ENCODE results near the gene POU2AF3. TPM values are rescaled to one million over a fixed set of nuclear protein-coding genes. Genes with fewer than 3 reads are reported as not detected.

Gene POU2AF3
- total RNA-seq, 1 experiment from 2014 or later = not detected

- CTCF ChIA-PET = no interaction called here
- H3K9me3 Mint-ChIP-seq (ENCODE audit: unreplicated experiment) = no peaks in the 10 kb centered on the region
- intact Hi-C loops (cut with micrococcal nuclease) = no loop called here
- BruUV-seq (replicated peaks) = no TSS peak
- POLR2A ChIA-PET = interaction anchor here (0.7 kb wide), 1 partner anchor 56 kb away, joined by 3 read pairs; no protein-coding TSS in a partner anchor
- peaks cover 61% of the 10 kb centered on the region for H3K27me3 Mint-ChIP-seq (ENCODE audit: insufficient read depth, unreplicated experiment)
- no peaks in the 10 kb centered on the region for H3K36me3 Mint-ChIP-seq (ENCODE audit: insufficient read depth, unreplicated experiment)
- H3K4me3 Mint-ChIP-seq (ENCODE audit: unreplicated experiment) = no peak overlapping the region
- H3K27ac Mint-ChIP-seq (ENCODE audit: low read depth, unreplicated experiment) = no peak overlapping the region
- H3K4me1 Mint-ChIP-seq (ENCODE audit: insufficient read depth, unreplicated experiment) = peaks cover 5% of the 10 kb centered on the region
- no peak for TF ChIP-seq CTCF (IDR thresholded peaks at IDR 0.05; ENCODE audit: unreplicated experiment)
- no peak for DNase-seq (ENCODE audit: unreplicated experiment)
These were observed 6.9 kb downstream of the POU2AF3 start for GRCh38 chr11:111305162-111305802.

- no peak for TF ChIP-seq CTCF (IDR thresholded peaks at IDR 0.05; ENCODE audit: unreplicated experiment)
- BruUV-seq (replicated peaks) = no TSS peak
- H3K27ac Mint-ChIP-seq (ENCODE audit: low read depth, unreplicated experiment) = no peak overlapping the region
- no peaks in the 10 kb centered on the region for H3K36me3 Mint-ChIP-seq (ENCODE audit: insufficient read depth, unreplicated experiment)
- H3K9me3 Mint-ChIP-seq (ENCODE audit: unreplicated experiment) = no peaks in the 10 kb centered on the region
- CTCF ChIA-PET = interaction anchor here (0.8 kb wide), 1 partner anchor 57 kb away, joined by 4 read pairs; no protein-coding TSS in a partner anchor
- POLR2A ChIA-PET = interaction anchor here (0.7 kb wide), 1 partner anchor 56 kb away, joined by 3 read pairs; no protein-coding TSS in a partner anchor
- peaks cover 10% of the 10 kb centered on the region for H3K4me1 Mint-ChIP-seq (ENCODE audit: insufficient read depth, unreplicated experiment)
- DNase-seq (ENCODE audit: unreplicated experiment) = no peak
- H3K4me3 Mint-ChIP-seq (ENCODE audit: unreplicated experiment) = no peak overlapping the region
- H3K27me3 Mint-ChIP-seq (ENCODE audit: insufficient read depth, unreplicated experiment) = peaks cover 61% of the 10 kb centered on the region
- intact Hi-C loops (cut with micrococcal nuclease) = no loop called here
These were observed 7.5 kb downstream of the POU2AF3 start for GRCh38 chr11:111305876-111306275.

- Mint-ChIP-seq H3K9me3 (ENCODE audit: unreplicated experiment) (no peaks in the 10 kb centered on the region), H3K27me3 (ENCODE audit: insufficient read depth, unreplicated experiment) (peaks cover 59% of the 10 kb centered on the region), H3K4me1 (ENCODE audit: insufficient read depth, unreplicated experiment) (peaks cover 10% of the 10 kb centered on the region), H3K36me3 (ENCODE audit: insufficient read depth, unreplicated experiment) (no peaks in the 10 kb centered on the region), H3K27ac (ENCODE audit: low read depth, unreplicated experiment) (no peak overlapping the region), H3K4me3 (ENCODE audit: unreplicated experiment) (no peak overlapping the region)
- CTCF ChIA-PET = interaction anchor here (0.8 kb wide), 1 partner anchor 56 kb away, joined by 4 read pairs; no protein-coding TSS in a partner anchor
- intact Hi-C loops (cut with micrococcal nuclease) = no loop called here
- TF ChIP-seq CTCF (IDR thresholded peaks at IDR 0.05; ENCODE audit: unreplicated experiment) = no peak
- no peak for DNase-seq (ENCODE audit: unreplicated experiment)
- no TSS peak for BruUV-seq (replicated peaks)
- POLR2A ChIA-PET = no interaction called here
These were observed 8.0 kb downstream of the POU2AF3 start for GRCh38 chr11:111306321-111306720.

GRCh38 chr11:111307472-111308108 is 9.2 kb downstream of the POU2AF3 start:
- Mint-ChIP-seq H3K27me3 (ENCODE audit: insufficient read depth, unreplicated experiment) (peaks cover 59% of the 10 kb centered on the region), H3K27ac (ENCODE audit: low read depth, unreplicated experiment) (no peak overlapping the region), H3K36me3 (ENCODE audit: insufficient read depth, unreplicated experiment) (no peaks in the 10 kb centered on the region), H3K4me1 (ENCODE audit: insufficient read depth, unreplicated experiment) (peaks cover 10% of the 10 kb centered on the region), H3K9me3 (ENCODE audit: unreplicated experiment) (no peaks in the 10 kb centered on the region), H3K4me3 (ENCODE audit: unreplicated experiment) (no peak overlapping the region)
- no peak for TF ChIP-seq CTCF (IDR thresholded peaks at IDR 0.05; ENCODE audit: unreplicated experiment)
- ChIA-PET POLR2A (interaction anchor here (0.5 kb wide), 1 partner anchor 301 kb away, joined by 6 read pairs; no protein-coding TSS in a partner anchor), CTCF (interaction anchor here (1.0 to 1.3 kb wide), 3 partner anchors 12 to 113 kb away, joined by 3 read pairs; no protein-coding TSS in a partner anchor)
- DNase-seq (ENCODE audit: unreplicated experiment) = no peak
- no TSS peak for BruUV-seq (replicated peaks)
- intact Hi-C loops (cut with micrococcal nuclease) = no loop called here
